ENCODE results near the gene TIAM1.

- no peak for TF ChIP-seq EZH2 (IDR thresholded peaks at IDR 0.05; ENCODE audit: borderline replicate concordance, low read length)
- no peak for TF ChIP-seq CTCF (conservative IDR thresholded peaks at IDR 0.05 in 1 of 2, IDR thresholded peaks at IDR 0.05 in 1 of 2; ENCODE audit: extremely low read depth in 1 of 2, insufficient read depth in 1 of 2, low read depth in 1 of 2, low read length in 2 of 2)
These were observed 14.5 kb downstream of the TIAM1 start for GRCh38 chr21:31329456-31330143.

Data from mammary epithelial cell (primary cell).